ENCODE data around the gene PPARG. TPM values are rescaled to one million over a fixed set of nuclear protein-coding genes. Genes with fewer than 3 reads are reported as not detected.

Gene PPARG
- total RNA-seq, 1 experiment from 2014 or later = 61.5 TPM

GRCh38 chr3:12267376-12268030, 21.4 kb upstream of the PPARG start:
- Histone ChIP-seq H3K79me2 (ENCODE audit: low read depth) (no peaks in the 10 kb centered on the region), H3K9me3 (ENCODE audit: insufficient read depth, low read depth) (no peaks in the 10 kb centered on the region), H3K27ac (no peak overlapping the region), H3K9me2 (ENCODE audit: insufficient read depth) (no peaks in the 10 kb centered on the region), H3K4me2 (peak overlapping the region; percentile 19; the same call in 1 of the 2 replicates), H4K20me1 (ENCODE audit: insufficient read depth) (no peaks in the 10 kb centered on the region), H3K4me1 (replicated peaks; ENCODE audit: insufficient read depth) (peaks cover 15% of the 10 kb centered on the region), H3F3A (ENCODE audit: insufficient read depth, low read depth) (peaks cover 6% of the 10 kb centered on the region; the same call in 1 of the 2 replicates), H3K4me3 (no peak overlapping the region), H3K27me3 (ENCODE audit: insufficient read depth, low read depth) (no peaks in the 10 kb centered on the region), H3K36me3 (ENCODE audit: low read depth) (no peaks in the 10 kb centered on the region), H2AFZ (peak overlapping the region; percentile 35; the same call in 1 of the 2 replicates)
- ChIA-PET CTCF (no interaction called here), POLR2A (ENCODE audit: unreplicated experiment) (no interaction called here)
- TF ChIP-seq EZH2 (IDR thresholded peaks at IDR 0.05; ENCODE audit: low read depth) (no peak), CTCF (conservative IDR thresholded peaks at IDR 0.05) (no peak)
- DNase-seq = no peak
- intact Hi-C loops (cut with micrococcal nuclease; ENCODE audit: unreplicated experiment) = no loop called here
- no TSS peak for BruUV-seq (replicated peaks)

- intact Hi-C loops (cut with micrococcal nuclease; ENCODE audit: unreplicated experiment) = no loop called here
- Histone ChIP-seq H3F3A (ENCODE audit: insufficient read depth, low read depth) (peaks cover 6% of the 10 kb centered on the region; the same call in 1 of the 2 replicates), H3K27me3 (ENCODE audit: insufficient read depth, low read depth) (no peaks in the 10 kb centered on the region), H3K36me3 (ENCODE audit: low read depth) (no peaks in the 10 kb centered on the region), H3K9me3 (ENCODE audit: insufficient read depth, low read depth) (no peaks in the 10 kb centered on the region), H2AFZ (no peak overlapping the region), H3K4me1 (replicated peaks; ENCODE audit: insufficient read depth) (peaks cover 15% of the 10 kb centered on the region), H3K27ac (no peak overlapping the region), H4K20me1 (ENCODE audit: insufficient read depth) (no peaks in the 10 kb centered on the region), H3K9me2 (ENCODE audit: insufficient read depth) (no peaks in the 10 kb centered on the region), H3K4me2 (peak overlapping the region; percentile 19; the same call in 1 of the 2 replicates), H3K79me2 (ENCODE audit: low read depth) (no peaks in the 10 kb centered on the region), H3K4me3 (no peak overlapping the region)
- ChIA-PET POLR2A (ENCODE audit: unreplicated experiment) (no interaction called here), CTCF (no interaction called here)
- no peak for DNase-seq
- no TSS peak for BruUV-seq (replicated peaks)
- TF ChIP-seq EZH2 (IDR thresholded peaks at IDR 0.05; ENCODE audit: low read depth) = no peak
- TF ChIP-seq CTCF (conservative IDR thresholded peaks at IDR 0.05) = no peak
Observed at GRCh38 chr3:12268049-12268735, 20.7 kb upstream of the PPARG start.

GRCh38 chr3:12270976-12271375, 17.9 kb upstream of the PPARG start:
- DNase-seq = no peak
- no peak for TF ChIP-seq CTCF (conservative IDR thresholded peaks at IDR 0.05)
- H2AFZ ChIP-seq = no peak overlapping the region
- H3K27me3 ChIP-seq (ENCODE audit: insufficient read depth, low read depth) = no peaks in the 10 kb centered on the region
- no peak overlapping the region for H3K27ac ChIP-seq
- CTCF ChIA-PET = interaction anchor here (0.6 kb wide), 1 partner anchor 136 kb away, joined by 6 read pairs; no protein-coding TSS in a partner anchor
- no peak overlapping the region for H3K4me2 ChIP-seq
- intact Hi-C loops (cut with micrococcal nuclease; ENCODE audit: unreplicated experiment) = no loop called here
- H4K20me1 ChIP-seq (ENCODE audit: insufficient read depth) = no peaks in the 10 kb centered on the region
- H3K9me3 ChIP-seq (ENCODE audit: insufficient read depth, low read depth) = no peaks in the 10 kb centered on the region
- no peaks in the 10 kb centered on the region for H3K79me2 ChIP-seq (ENCODE audit: low read depth)
- 0 out of 2 replicates have a peak, but pooled peaks cover 6% of the 10 kb centered on the region for H3F3A ChIP-seq (ENCODE audit: insufficient read depth, low read depth)
- POLR2A ChIA-PET (ENCODE audit: unreplicated experiment) = no interaction called here
- no peaks in the 10 kb centered on the region for H3K9me2 ChIP-seq (ENCODE audit: insufficient read depth)
- BruUV-seq (replicated peaks) = no TSS peak
- H3K36me3 ChIP-seq (ENCODE audit: low read depth) = no peaks in the 10 kb centered on the region
- no peak overlapping the region for H3K4me3 ChIP-seq
- H3K4me1 ChIP-seq (replicated peaks; ENCODE audit: insufficient read depth) = peaks cover 15% of the 10 kb centered on the region
